Activated effector memory CD4-positive, alpha-beta T cell treated with anti-CD3 and anti-CD28 coated beads, Interleukin-2, amount 50 U/mL, for 16 hours (primary cell): Measurements from ENCODE around the gene STIP1.

Experiments
- DNase-seq: peaks from one replicate; pipeline ENCODE4 v3.0.0-alpha.2; 2020

STIP1 gene

GRCh38 chr11:64185693-64186491 lies at the start of gene STIP1:
TSS of gene STIP1 (plus strand) at chr11:64186171. CDS start at chr11:64186262, 91 bp downstream.
- peak; percentile 100 for DNase-seq

- DNase-seq = no peak
These were observed 49.1 kb upstream of the STIP1 start for GRCh38 chr11:64136765-64137441.

GRCh38 chr11:64138398-64138797 lies 47.6 kb upstream of the STIP1 start:
- DNase-seq = no peak

- no peak for DNase-seq
These were observed 46.9 kb upstream of the STIP1 start for GRCh38 chr11:64139049-64139448.

- no peak for DNase-seq
These were observed 45.9 kb upstream of the STIP1 start for GRCh38 chr11:64140082-64140481.

- DNase-seq = no peak
These were observed 44.7 kb upstream of the STIP1 start for GRCh38 chr11:64141081-64141783.

- DNase-seq = no peak
These were observed 41.1 kb upstream of the STIP1 start for GRCh38 chr11:64144587-64145472.

- DNase-seq = peak; percentile 85
These were observed 39.7 kb upstream of the STIP1 start for GRCh38 chr11:64146036-64146955.

GRCh38 chr11:64148226-64148916 lies 37.6 kb upstream of the STIP1 start:
- peak; percentile 91 for DNase-seq

- DNase-seq = no peak
These were observed 36.9 kb upstream of the STIP1 start for GRCh38 chr11:64148917-64149617.

- DNase-seq = no peak
These were observed 35.9 kb upstream of the STIP1 start for GRCh38 chr11:64150051-64150450.

- DNase-seq = no peak
These were observed 35.3 kb upstream of the STIP1 start for GRCh38 chr11:64150481-64151239.

- DNase-seq = no peak
These were observed 34.6 kb upstream of the STIP1 start for GRCh38 chr11:64151337-64151736.

- DNase-seq = peak; percentile 90
These were observed 32.9 kb upstream of the STIP1 start for GRCh38 chr11:64152841-64153691.

GRCh38 chr11:64153812-64154211 lies 32.2 kb upstream of the STIP1 start:
- no peak for DNase-seq

GRCh38 chr11:64156235-64157011 lies 29.5 kb upstream of the STIP1 start:
- no peak for DNase-seq

- DNase-seq = no peak
These were observed 28.2 kb upstream of the STIP1 start for GRCh38 chr11:64157631-64158394.
